Epithelial cell of proximal tubule (primary cell): Measurements from ENCODE around the gene ITGA6. TPM values are rescaled to one million over a fixed set of nuclear protein-coding genes. Genes with fewer than 3 reads are reported as not detected.

Source experiments
- DNase-seq: peaks from one replicate; pipeline ENCODE4 v3.0.0-alpha.2; 2011; ENCODE audit warnings: low read depth
- H3K4me3 ChIP-seq: 2 replicates; pipeline ENCODE4 v1.5.1; 2011; ENCODE audit warnings: low read depth, mild to moderate bottlenecking, low read length
- CTCF ChIP-seq: conservative IDR thresholded peaks from 2 replicates; pipeline ENCODE4 v1.5.1; 2012; ENCODE audit warnings: low read depth, mild to moderate bottlenecking, low read length
- total RNA-seq: library from RNA; depleted of rRNA; stranded (reverse); fragments of >200 nt; gene quantifications from 2 replicates; pipeline ENCODE4 v1.2.3, GENCODE V29; 2015

The ITGA6 gene
- total RNA-seq, 1 donor from 2014 or later, result 100 TPM

GRCh38 chr2:172404824-172405223, 22.6 kb upstream of the ITGA6 start:
- DNase-seq, result no peak
- no peak overlapping the region for H3K4me3 ChIP-seq
- TF ChIP-seq CTCF, result no peak

GRCh38 chr2:172405673-172406072, 21.7 kb upstream of the ITGA6 start:
- no peak for DNase-seq
- no peak overlapping the region for H3K4me3 ChIP-seq
- no peak for TF ChIP-seq CTCF

- no peak for TF ChIP-seq CTCF
- H3K4me3 ChIP-seq, result no peak overlapping the region
- DNase-seq, result no peak
Measured at GRCh38 chr2:172408143-172408766, 19.1 kb upstream of the ITGA6 start.

- H3K4me3 ChIP-seq, result no peak overlapping the region
- DNase-seq, result no peak
- no peak for TF ChIP-seq CTCF
Measured at GRCh38 chr2:172409042-172409441, 18.3 kb upstream of the ITGA6 start.

- TF ChIP-seq CTCF, result no peak
- DNase-seq, result no peak
- H3K4me3 ChIP-seq, result no peak overlapping the region
Measured at GRCh38 chr2:172412984-172413492, 14.3 kb upstream of the ITGA6 start.

DNA sequence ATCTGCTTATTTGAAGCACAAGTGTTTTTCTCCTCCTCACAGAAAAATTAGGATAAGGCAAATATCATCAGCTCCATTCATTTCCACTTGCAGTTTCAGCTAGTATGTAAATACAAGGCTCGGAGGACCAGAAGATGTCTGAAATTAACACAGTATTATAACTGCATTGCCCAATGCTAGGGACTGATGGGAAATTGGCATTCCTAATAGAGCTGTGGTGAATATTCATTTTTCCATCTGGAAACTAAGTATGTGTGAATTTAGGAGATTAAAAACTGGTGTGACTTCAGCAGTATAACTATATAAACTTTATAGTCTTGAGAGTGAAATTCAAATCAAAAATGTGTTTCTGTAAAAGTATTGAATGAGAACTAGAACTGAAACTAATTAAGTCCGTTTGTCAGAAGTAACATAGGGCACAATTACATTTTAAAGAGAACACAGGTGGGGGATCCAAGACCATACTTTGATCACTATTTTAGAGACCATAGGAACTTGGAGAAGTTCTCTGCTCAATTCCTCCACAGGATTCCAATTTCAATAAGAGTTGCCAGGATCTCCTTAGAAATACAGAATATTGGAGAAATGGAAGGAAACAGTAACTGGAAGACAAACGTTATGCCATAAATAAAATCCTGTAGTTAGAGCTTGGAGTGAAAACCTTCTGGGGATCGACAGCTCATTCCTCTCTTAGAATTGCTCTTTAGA, 12.1 kb upstream of the ITGA6 start:
- DNase-seq, result no peak
- TF ChIP-seq CTCF, result no peak
- no peak overlapping the region for H3K4me3 ChIP-seq

GRCh38 chr2:172415865-172416183, 11.6 kb upstream of the ITGA6 start:
- no peak overlapping the region for H3K4me3 ChIP-seq
- DNase-seq, result no peak
- no peak for TF ChIP-seq CTCF
